ENCODE results near the gene ANK3. TPM values are rescaled to one million over a fixed set of nuclear protein-coding genes. Genes with fewer than 3 reads are reported as not detected.

ANK3 gene
- total RNA-seq, 1 experiment from 2014 or later, result 0.58 TPM

DNA sequence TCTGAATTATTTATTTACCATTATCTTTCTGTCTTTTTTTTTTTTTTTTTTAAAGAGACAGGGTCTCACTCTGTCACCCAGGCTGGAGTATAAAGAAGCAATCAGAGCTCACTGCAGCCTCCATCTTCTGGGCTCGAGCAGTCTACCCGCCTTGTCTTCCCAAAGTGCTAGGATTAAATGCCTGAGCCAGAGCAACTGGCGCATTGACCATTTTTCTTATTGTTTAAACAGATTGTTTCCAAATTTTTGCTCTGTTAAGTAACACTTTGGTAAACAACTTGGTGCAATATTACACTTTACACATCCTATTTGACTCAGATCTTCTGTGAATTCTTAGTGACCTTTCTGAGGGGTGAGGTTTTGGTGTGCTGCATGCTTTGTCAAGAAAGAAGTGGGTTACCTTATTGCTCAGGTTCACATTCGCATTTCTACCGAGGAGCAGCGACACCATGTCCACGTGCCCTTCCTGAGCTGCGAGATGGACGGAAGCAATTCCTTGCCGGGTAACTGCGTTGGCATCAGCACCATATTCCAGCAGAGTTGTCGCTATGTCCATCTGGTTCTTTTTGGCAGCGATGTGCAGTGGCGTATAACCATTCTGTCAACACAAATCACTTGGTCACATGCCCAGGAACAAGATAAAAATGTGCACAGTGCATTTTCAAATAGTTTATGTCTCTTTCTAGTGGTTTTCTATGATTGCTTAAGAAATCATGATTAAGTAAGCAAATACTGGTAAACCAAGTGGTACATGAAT lies 203.2 kb downstream of the ANK3 start:
- no peak for DNase-seq (ENCODE audit: low read depth)

DNA sequence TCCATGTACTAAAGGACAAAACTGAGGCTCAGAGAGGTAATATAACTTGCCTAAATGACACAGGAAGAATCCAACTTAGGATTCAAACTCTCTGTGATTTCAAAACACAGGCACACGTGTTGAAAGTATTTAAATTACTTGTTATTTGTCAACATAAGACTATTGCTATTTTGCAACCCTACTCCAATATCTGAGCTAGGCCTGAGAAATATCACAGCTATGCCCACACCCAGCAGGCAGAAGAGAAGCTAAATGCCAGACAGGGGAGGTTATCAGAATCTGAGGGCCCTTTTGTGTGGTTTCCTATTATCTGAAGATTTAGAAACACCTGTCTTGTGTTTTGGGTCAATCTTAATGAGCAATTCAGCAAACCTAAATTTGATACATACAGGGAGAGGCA lies 204.3 kb downstream of the ANK3 start:
- DNase-seq (ENCODE audit: low read depth), result no peak

DNA sequence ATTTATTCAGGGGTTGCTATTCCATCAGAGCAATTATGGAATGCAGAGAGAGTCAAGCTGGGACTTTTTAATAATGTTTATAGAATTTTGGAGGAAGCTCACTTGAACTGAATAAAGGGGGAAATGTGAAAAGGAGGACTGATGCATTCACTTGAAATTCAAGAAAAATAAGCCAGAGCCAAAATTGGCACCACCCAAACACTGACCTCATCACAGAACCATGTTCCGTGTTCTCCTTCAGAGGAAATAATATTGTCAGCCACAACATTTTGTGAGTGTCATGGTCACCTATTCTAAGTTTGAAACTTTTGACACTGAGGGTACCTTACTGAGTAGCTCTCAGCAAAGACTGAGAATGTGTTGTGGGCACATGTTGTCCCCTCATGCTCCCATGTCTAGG lies 207.0 kb downstream of the ANK3 start:
- no peak for DNase-seq (ENCODE audit: low read depth)

DNA sequence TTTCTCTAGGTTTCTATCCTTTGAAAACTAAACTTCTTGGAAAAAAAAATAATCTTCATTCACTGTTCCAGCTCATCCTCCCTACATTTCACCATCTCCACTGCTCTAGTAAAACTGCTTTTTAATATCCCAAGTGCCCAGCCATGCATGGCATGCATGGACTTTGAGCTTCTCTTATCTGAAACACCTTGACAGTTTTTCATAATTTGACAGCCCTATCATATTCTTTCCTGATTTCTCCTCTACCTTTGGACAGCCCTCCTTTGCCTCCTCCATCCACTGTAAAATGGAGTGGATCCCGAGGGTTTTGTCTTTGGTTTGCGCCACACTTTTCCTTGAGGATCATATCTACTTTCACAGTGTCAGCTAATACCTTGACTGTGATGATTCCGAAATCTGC lies 212.8 kb downstream of the ANK3 start:
- DNase-seq (ENCODE audit: low read depth), result no peak

DNA sequence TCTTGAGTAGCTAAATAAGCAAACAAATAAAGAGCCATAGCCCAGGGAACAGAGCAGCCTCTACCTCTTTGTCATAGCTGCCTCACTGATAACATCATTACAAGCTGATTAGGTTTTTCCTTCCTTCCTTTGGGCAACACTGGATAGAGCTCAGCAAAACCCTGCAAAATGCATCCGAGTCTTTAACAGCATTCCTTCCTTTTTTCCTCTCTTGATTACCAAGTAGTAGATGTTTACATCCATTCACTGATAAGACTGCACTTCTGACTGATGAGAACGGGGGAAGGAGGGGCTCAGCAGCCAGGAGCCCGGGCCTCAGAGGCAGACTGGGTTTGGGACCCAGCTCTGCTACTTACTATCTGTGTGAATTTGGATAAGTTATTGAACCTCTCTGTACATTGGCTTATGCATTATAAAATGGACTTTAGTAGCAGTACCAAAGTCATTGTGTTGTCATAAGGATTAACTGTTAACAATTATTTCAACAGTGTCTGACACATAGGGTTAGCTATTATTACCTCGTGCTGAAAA lies 214.2 kb downstream of the ANK3 start:
- no peak for DNase-seq (ENCODE audit: low read depth)

DNA sequence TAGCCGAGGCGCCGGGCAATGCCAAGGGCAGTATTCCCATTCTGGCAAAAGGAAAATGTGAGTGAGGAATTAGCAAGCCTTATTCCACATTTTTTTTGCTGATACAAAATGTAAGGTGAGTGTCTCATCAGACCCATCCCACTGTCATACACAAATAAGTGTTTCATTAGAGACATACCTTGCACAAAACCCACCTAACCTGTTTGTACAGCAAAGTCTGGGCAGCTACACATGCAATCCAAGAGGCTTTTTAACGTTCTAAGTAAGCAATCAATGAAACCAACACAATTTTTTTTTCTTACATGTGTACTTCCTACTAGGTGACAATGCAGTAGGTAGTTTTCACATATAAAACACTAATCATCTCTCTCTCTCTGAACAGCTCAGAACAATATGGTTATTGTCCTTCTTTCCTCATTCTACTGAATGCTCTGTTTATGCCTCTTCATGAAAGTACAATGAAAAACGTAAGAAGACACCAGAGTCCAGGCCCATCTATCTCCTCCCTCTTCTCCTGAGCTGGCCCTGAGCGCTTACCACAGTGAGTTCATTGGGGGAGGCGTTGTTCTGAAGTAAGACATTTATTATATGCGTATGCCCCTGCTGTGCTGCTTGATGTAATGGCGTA lies 217.2 kb downstream of the ANK3 start:
- no peak for DNase-seq (ENCODE audit: low read depth)

DNA sequence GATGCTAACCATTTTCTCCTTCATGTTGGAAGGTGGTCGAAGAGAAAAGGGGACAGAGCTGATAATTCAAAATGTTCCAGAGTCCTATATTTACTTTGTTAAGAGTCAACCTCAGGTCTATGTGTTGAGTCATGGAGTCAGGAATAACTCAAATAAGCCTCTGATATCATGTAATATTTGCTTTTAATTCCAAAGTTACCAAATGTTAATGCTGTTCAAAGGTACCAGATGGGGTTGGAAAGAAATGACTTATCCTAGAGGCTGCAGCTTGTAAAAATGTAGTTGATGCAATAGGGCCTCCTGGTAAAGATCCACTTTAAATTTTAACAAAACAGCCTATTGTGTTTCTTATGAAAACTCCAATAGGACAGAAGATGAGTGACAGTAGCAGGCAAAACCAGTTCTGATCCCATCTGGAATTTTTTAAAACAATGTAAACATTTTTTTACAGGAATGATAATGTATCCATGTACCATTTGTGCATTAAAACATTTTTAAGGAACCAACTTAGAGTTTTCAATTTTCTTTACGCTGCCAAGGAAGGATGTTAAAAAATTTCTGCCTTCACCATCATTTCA lies 218.2 kb downstream of the ANK3 start:
- DNase-seq (ENCODE audit: low read depth), result no peak

DNA sequence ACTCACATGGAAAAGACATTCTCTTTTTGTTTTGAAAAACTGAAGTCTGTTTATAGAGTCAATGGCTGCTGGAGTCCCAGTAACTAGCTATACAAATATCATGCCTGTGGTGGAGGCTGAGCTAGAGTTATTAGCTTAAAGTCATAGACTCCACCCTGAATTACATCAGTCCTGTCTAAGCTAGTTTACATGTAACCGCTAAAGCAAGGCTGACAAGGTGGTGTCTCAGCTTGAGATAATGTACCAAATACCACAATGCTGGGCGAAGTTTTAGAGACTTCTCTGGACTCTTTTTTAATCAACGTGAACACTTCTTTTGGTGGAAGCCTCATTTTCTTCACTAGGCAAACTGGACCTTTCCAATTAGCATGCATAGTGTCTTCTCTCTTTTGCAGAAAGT lies 219.4 kb downstream of the ANK3 start:
- DNase-seq (ENCODE audit: low read depth), result peak; percentile 3

DNA sequence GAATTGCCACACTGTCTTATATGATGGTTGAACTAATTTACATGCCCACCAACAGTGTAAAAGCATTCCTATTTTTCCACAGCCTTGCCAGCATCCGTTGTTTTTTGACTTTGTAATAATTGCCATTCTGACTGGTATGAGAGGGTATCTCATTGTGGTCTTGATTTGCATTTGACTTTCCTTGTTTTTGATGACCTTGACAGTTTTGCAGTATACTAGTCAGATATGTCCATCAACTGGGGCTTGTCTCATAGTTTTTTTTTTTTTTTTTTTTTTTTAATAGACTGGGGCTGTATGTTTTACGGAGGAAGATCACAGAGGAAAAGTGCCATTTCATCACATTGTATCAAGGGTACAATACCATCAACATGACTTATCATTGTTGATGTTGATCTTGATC lies 220.6 kb downstream of the ANK3 start:
- no peak for DNase-seq (ENCODE audit: low read depth)

DNA sequence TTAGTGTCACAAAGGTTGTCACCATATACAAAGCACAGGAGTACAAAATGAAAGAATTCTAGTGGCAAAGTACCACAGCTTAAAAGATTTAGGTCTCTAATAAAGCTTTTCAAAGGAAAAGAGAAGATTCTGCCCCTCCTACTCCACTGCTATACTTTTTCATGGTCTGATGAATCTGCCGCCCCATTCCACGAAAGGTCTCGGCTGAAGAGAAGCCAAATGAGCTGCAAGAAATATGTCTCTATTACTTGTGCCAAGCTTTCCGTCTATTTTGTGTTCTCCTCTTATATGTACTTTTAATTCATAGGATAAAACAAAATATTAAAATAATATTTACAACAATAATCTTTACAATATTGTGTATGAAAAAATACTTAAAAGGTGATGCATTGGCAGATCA lies 222.6 kb downstream of the ANK3 start:
- DNase-seq (ENCODE audit: low read depth), result no peak

DNA sequence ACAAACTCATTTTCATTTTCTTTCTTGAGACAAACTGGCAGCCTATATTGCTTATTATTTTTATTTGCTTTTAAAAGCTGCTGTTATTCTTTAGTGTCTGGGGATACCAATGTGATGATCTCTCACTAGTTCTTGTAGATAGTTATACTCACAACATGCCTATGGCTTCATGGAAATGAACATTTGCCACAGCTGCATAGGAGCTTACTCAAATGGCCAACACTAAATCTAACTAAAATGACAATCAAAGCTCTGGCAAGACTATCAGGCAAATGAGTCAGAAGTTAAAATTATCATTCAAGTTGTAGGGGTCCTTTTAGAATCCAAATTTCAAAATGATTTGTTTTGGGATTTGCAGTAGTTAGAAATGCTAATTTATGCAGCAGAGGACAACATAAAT lies 225.9 kb downstream of the ANK3 start:
- no peak for DNase-seq (ENCODE audit: low read depth)

DNA sequence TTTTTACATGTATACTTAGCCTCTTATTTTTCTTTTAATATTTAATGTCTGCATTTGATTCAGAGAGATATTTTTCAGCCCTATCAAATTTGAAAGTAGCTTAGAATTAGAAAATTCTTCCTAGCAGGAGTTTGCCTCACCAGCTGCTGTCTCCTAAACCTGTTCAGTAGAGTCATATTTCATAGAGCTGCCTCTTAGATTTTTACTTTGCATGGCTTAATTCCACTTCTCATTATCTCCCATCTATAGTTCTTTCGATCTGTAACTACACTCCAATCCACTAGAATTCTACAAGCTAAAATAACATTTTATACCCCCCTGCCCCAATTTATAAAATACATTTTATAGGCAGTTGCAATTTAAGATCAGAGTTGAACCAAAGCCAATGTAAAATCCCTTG lies 227.0 kb downstream of the ANK3 start:
- DNase-seq (ENCODE audit: low read depth), result no peak

DNA sequence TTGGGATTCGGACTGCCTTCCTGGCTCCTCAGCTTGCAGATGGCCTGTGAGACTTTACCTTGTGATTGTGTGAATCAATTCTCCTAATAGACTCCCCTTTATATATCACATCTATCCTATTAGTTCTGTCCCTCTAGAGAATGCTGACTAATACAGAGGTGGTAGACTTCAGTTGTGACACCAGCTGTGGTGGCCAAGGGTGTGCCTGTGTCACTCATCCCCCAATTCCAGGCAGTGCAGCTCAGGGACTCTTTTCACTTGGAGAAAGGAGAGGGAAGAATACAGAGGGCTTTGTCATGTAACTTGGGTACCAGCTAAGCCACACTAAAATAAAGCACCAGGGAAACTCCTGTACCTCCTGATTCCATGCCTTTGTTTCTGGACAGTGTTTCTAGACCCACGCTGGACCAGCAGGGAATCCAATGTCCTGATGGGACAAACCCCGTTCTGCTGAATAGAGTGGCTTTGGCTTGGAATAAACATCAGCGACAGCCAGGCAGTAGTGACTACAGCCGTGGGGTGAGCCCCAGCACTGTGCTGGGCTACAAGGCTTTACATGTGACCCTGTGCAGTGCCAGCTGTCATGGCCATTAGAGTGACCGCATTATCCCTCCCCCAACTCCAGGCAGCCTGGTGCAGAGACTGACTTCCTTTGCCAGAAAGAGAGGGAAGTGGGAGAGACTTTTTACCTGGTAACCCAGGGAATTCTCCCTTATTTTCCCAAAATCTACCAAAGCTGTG lies 233.6 kb downstream of the ANK3 start:
- no peak for DNase-seq (ENCODE audit: low read depth)

DNA sequence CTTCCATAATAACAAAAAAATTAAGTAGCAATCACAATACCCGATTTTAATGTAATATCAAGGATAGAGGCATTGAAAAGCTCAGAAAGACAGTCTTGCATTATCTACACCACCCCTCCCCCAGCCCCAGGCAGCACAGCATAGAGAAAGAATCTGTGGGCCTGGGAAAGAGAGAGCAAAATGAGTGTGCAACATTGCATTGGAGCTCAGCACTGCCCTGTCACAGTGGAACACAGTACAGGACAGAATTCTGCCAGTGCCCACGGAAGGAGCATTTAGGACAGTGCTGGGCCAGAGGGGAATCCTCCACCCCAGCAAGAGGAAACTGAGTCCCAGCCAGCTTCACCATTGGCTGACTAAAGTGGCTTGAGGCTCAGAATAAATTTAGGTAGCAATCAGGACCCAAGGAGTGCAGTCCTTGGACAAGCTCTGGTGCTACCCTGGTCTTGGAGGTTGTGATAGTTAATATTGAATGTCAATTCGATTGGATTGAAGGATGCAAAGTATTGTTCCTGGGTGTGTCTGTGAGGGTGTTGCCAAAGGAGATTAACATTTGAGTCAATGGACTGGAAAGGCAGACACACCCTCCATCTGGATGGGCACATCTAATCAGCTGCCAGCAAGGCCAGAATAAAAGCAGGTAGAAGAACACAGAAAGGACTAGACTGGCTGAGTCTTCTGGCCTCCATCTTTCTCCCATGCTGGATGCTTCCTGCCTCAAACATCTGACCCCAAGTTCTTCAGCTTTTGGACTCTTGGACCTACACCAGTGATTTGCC lies 234.4 kb downstream of the ANK3 start:
- no peak for DNase-seq (ENCODE audit: low read depth)

DNA sequence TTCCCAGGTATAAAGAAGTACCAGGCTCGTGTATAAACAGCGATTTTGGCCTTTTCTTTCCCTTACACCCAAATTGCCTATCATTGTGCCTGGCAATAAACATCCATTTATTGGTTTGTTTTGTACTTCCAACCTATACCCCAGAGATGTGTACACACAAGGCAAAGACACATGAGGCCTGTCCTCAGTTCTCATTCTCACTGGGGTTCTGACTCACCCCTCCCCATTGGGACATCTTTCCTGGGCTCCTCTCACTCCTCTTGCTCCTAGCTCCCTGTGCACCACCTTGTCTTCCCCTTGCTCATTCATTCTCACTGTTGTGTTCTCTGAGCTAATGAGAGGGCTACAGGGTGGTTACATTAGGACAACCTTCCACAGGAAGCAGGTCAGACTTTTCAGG lies 240.7 kb downstream of the ANK3 start:
- DNase-seq (ENCODE audit: low read depth), result no peak

DNA sequence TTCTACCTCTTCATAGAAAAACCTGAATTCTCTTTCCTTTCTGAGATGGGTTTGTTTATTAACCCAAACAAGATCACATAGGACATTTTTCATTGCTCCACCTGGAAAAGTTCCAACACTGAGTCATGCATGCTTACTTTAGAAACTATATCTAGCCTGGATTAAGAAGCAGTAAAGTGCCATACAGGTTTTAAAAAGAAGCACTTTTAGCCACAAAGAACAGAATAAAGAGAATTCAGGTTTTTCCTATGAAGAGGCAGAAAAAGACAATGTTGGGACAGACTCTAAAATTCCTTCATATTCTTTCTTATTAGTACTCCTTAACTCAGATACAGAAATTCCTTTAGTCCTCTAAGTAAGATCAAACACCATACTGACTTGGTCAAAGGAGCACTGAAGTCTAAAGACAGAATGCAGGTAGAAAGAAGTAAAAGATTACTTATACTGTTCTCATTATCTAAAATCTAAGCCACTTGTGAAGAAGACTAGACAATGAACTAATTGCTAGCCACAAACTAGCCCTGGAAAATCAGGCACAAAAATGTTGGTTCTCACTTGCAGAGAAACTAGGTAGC lies 241.3 kb downstream of the ANK3 start:
- DNase-seq (ENCODE audit: low read depth), result peak; percentile 71

DNA sequence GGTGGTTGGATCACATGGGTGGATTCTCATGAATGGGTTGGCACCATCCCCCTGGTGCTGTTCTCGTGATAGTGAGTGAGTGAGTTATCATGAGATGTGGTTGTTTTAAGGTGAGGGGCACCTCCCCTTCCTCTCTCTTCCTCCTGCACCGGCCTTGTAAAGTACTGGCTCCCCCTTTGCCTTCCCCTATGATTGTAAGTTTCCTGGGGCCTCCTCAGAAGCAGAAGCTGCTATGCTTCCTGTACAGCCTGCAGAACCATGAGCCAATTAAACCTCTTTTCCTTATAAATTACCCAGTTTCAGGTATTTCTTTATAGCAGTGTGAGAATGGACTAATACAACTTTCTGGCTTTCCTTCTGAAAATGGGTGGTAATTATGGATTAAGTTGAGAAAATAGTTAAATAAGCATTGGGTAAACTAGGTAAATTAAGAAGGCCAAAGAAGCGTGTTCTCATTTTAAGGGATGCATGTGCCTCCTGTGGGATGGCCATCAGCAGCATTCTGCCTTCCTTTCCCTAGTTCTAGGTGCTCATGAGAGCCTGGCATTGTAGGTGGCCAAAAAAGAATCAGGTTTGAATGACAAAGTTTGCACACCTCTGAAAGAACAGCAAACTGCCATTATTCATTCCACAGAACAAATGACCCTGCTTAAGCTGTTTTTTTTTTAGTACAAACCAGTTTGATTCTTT lies 242.0 kb downstream of the ANK3 start:
- DNase-seq (ENCODE audit: low read depth), result no peak

DNA sequence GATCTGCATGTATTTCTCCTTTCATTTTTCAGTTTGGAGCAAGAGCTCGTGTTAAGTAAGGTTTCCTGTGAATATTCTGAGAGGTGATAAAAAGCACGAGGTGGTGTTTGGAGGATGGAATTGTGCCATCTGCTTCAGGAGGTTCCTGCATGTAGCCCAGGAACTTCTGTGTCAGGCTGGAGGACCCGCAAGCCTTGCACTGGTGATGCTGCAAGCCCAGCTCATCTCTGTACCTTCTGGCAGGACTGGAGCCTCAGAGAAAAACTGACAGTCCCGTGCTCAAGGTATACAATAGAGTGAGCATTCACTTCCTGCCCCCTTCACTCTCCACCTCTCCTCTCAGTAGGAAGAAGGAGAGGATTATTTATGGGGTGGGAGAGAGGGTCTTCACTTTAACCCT lies 242.7 kb downstream of the ANK3 start:
- DNase-seq (ENCODE audit: low read depth), result no peak

DNA sequence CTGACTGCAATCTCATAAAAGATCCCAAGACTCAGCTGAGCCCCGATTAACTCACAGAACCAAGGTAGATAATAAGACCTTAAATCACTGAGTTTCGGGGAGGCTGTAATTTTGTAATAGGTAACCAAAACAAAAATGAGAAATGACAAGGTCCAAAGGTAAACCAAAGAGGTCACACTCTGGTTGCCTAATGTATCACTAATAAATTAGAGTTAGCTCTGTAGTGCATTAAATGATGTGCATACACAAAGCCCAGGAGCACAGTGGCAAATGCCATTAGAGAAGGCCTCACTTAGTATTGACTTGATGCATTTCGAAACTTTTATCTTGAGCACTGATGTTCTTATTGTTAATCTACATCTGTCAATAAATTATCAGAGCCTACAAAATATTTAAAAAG lies 245.6 kb downstream of the ANK3 start:
- no peak for DNase-seq (ENCODE audit: low read depth)

DNA sequence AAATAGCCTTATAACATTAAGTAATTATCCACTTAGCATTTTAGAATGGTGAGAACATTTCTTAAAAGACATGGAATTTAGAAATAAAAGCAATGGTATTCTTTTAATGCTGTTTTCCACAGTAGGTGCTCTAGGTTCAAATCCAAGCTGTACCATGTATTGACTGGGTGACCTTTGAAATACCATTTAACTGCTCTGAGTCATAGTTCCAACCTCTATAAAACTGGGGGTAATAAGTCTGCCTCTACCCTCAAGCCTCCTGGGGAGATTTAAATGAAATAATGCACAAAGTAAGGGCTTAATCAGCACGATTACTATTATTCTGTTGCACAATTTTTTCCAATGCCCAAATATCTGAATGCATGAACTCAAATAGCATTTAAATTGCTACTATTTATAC lies 246.9 kb downstream of the ANK3 start:
- DNase-seq (ENCODE audit: low read depth), result no peak
